Measurements from ENCODE around the gene PAIP1.
"Not testable (repeated sequence)": the region's sequence is repeated elsewhere in the genome, so short reads cannot be mapped to it uniquely, and the experiment has no call there.

PAIP1 gene, protein sequence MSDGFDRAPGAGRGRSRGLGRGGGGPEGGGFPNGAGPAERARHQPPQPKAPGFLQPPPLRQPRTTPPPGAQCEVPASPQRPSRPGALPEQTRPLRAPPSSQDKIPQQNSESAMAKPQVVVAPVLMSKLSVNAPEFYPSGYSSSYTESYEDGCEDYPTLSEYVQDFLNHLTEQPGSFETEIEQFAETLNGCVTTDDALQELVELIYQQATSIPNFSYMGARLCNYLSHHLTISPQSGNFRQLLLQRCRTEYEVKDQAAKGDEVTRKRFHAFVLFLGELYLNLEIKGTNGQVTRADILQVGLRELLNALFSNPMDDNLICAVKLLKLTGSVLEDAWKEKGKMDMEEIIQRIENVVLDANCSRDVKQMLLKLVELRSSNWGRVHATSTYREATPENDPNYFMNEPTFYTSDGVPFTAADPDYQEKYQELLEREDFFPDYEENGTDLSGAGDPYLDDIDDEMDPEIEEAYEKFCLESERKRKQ

DNA sequence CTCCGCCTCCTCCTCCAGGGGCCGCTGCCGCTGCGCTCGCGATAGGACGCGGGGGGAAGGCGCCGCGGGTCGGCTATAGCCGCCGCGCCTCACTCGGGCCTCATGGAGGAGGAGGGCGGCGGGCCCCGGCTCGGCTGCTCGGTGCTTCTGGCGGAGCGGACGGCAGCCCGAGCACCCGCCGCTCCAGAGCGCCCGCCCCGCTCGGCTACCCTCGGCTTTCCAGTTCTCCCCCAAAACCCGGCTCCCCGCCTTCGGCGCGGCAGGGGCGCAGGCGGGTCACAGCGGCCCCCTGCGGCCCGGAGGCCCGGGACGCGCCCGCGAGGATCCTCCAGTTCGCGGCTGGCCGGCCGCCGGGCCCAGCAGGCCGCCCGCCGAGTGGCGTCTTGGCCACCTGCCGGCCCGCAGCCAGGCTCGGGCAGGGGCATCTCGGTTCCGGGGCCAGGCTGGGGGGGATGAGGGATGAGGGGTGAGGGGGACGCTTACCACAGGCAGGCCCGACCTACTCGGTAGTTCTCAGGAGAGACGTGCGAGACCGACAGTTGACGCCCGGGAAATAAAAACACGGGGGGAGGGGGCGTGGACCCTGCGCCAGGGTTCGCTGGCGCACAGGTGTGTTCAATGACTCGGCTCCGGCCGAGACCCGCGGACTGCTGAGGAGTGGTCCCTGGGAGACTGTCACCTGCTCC is at the start of gene PAIP1:
PAIP1 (minus strand) TSS at position 221 of the 686 bp plus-strand sequence. CDS start 231 bp downstream, outside the sequence.
- DNase-seq = peak; percentile 59 to 87

DNA sequence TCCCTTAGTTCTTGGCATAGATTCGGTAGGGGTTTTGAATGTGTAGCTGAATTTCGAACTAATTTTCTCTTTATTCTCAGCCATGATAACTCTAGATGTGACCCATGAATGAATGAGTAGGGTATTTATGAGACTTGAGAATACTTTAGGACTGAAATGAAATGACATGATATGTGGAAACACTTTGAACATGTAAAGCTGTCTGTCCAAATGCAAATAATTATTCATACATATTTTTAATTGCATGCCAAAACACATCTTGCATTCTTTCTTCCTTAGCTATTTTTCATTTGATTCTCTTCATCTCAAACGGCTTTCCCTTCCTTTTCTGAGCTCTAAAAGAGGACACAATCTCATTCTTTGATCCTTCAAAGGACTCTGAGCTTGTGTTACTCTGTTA is 49.5 kb upstream of the PAIP1 start:
- DNase-seq = no peak

DNA sequence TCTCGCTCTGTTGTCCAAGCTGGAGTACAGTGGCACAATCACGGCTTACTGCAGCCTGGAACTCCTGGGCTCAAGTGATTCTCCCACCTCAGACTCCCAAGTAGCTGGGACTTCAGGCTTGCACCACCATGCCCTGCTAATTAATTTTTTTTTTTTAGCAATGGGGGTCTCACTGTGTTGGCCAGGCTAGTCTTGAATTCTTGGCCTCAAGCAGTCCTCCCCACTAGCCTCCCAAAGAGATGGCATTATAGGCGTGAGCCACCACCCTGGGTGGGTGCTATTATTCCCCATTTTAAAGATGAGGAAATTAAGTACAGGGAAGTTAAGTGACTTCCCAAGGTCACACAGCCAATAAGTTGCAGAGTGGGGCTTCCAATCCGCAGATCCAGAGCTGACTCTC is 47.8 kb upstream of the PAIP1 start:
- DNase-seq = no peak

DNA sequence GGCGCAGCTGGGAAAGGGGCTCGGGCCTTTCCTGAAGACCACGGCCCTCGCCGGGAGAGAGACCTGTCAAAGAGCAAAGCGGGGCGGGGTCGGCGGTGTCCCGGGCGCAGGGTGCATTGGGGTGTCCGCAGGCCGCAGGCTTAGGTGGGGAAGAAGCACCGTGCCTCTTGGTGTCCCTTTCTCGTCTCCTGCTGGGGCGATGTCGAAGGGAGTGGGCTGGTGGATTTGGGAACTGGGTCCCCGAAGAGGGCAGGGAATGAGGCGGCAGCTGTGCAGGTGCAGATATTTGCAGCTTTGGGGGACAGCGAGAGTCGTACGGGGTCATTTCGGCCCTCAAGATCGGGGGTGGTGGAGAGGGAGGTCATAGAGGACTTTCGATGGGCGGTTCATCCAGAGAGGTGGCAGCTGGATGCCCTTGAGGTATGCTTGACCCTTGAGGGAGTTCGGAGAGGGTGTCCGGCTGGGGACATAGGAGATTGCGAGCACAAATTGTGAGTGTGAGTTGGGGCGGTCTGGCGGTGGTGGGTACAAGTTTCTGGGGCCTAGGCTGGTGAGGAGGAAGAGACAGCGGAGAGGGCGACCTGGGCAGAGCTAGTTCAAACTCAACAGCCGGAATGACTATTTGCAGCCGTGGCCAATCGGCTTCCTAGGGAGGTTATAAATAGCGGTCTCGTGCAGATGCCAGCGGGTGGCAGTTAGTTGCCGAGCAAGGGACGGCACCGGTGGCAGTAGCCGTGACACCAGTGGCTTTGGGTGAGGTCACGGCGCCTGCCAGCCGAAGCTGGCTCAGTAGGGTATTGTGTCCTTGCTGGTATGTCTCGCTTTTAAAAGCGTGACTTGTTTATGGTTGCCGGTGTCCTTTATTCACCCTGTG is 46.7 kb upstream of the PAIP1 start:
- peak; percentile 54 to 89 for DNase-seq

DNA sequence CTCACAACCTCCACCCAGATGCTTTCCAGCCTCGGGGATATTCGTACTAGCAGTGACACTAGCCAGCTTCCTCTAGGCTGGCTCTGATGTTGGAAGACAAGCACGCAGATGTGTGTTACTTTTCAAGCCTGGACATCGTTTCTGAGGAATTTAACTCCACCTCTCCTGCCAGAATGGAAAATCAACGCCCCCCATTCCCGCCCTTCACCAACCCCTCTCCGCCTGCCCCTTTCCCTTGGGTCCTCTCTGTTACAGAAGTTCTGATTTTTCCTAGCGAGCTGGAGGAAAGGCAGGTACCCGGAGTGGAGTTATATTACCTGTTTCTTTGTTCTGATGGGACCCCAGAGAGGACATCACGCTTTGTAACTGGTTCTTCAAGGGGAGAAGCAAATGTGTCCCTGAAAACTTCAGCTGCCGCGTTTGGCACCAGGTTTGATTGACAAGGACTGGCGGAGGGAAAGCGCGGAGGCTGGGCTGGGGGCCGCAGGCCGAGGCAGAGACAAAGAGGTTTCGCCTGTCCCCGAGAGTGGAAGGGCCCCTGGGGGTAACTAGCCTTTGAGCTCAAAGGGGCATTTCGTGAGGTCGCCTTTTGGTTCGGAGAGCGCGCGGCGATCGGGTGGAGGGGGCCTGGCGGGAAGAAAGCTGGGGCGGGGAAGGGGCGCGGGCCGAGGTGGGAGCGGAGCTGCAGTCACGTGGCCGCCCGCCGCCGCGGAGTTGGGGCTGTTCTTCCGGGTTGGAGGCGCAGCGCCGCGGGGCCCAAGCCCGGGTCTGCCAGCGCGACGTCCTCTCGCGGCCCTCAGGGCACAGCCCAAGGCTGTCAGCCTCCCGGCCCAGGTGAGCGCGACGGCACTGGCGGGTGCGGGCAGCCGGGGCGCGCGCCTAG is 45.8 kb upstream of the PAIP1 start, which contains the start of gene NNT:
NNT (plus strand) TSS at position 720 of the 883 bp plus-strand sequence. CDS start 6,016 bp downstream, outside the sequence.
- DNase-seq = peak; percentile 41 to 54

DNA sequence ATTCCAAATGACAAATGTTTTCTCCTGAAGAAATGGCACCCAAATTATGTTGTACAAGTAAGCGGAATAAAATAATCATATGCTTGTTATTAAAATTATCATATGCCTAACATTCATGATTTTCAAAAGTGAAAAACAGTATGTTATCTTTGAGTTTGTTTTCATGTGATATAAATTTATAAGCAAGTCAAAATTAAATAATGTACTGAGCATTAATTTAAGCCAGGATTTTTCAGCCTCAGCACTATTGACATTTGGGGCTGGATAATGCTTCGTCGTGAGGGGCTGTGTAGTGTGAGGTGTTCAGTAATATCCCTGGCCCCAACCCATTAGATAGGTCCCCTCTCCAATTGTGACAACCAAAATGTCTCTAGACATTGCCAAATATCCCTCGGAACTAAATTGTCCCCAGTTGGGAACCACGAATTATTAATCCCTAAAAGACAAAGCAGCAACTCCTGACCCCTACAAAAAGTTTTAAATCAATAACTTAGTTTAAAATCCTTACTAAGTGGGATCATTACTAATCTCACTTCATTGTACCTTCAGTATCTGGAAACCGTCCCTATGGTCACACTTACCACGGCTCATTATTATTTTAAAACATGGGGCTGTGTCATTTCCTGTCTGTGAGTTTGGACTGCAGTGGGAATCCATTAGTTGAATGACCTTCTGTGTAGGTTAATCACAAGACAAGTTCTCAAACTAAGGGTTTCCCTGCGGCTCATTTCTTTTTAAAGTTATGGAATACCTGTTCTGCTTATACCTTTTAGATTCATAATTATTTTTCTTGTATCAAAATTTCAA is 44.8 kb upstream of the PAIP1 start:
- no peak for DNase-seq

DNA sequence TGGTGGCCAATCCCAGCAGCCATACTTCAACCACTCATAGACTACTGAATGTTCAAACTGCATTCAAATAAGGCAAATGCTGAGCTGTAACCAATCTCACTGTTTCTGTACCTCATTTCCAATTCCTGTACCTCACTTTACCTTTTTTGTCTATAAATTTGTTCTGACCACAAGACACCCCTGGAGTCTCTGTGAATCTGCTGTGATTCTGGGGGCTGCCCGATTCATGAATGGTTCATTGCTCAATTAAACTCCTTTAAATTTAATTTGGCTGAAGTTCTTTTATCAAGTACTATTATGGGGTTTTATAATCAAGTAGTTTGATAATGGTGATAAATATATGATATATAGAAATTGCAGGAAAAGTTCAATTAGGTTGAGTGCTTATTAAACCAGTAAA is 42.0 kb upstream of the PAIP1 start:
- not testable (repeated sequence) for DNase-seq

DNA sequence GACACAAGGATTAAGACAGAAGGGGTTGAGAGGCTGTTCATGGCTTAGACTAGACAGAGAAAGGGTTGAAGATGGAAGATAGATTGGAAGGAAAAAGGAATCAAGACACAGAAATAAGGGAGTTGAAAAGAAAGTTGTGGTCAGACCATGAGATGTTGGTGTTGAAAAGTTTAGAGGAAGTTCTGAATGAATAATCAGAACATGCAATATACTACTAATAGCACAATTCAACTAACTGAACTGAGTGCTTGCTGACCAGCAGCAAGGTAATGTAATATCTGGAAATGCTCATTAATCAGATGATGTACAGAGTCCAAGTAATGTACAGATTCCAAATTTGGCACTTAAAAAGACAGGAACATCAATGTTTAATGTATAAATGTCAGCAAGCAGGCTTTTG is 35.5 kb upstream of the PAIP1 start:
- DNase-seq = no peak

DNA sequence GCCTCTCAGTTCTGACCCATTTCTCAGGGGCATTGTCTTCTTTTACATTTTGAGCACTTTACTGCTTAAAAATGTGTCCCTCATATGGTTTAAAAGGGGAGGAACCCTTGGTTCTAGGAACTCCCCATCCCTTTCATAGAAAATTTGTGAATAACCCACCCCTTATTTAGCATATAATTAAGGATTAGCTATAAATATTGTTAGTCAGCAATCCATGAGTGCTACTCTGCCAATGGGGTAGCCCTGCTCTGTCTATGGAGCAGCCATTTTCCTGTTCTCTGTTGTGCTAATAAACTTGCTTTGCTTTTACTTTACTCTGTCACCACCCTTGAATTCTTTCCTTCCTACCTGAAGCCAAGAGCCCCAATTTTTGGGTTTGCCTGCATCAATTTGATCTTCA is 33.8 kb upstream of the PAIP1 start:
- DNase-seq = no peak

DNA sequence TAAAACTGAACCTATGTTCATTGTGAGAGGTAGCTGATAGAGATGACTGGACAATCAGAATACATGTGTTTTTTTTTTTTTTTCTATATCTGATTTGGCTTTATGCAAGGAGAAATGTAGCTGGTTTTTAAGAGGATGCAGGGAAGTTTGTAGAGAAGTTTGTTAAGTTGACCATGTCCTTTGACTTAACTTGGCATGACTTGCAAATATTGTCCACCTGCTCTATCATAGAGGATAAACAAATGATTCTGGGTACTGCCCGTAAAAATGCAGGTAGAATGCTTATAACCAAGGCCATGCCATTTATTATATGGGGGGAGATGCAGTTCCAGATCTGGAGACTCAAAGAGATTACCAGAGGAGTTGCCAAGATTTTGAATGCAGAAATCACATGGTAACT is 32.4 kb upstream of the PAIP1 start:
- DNase-seq = no peak

DNA sequence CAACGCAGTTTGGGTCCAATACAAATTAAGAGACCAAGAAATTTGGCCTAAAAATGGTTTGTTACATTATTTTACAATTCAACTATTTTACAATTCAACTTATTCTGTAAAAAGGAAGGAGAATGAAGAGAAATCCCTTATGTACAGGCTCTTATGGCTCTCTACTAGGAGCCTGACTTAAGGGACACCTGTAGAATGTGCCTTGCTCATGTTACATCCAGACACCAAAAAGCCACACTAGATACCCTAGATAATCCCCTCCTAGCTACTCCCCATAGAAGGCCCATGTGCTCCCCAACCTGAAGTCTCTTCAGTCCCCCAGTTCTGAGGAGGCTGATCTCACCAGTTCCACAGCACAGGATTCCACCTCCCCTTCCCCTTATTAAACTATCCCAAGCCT is 32.0 kb upstream of the PAIP1 start:
- DNase-seq = no peak

DNA sequence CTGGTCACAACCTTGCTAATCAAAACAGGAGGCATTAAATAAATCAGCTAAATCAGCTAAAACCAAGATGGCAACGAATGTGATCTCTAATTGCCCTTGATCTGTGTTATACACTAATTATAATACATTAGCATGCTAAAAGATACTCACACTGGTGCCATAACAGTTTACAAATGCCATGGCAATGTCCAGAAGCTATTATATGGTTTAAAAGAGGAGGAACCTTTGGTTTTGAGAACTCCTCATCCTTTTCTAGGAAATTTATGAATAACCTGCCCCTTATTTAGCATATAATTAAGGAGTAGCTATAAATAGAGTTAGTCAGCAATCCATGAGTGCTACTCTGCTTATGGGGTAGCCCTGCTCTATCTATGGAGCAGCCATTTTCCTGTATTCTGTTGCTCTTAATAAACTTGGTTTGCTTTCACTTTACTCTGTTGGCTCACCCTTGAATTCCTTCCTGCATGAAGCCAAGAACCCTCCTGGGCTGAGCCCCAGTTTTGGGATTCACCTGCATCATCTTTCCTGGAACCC is 27.4 kb upstream of the PAIP1 start:
- DNase-seq = no peak

DNA sequence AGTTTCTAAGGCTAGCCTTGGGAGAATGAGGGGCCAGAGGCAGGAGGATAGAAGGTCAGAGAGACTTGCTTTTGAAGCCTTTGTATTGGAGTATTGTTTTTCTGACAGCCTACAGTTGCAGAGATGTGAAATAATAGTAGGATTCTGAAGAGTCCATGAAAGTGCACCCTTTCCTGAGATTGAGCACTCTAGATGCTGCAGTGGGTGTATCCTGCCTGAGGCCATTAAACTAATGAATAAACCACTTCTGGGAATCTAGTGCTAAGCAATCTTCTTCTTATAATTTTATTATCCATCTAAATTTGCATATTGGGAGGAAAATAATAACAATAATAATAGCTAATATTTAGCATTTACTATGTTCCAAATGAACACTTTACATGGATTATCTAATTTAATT is 26.8 kb upstream of the PAIP1 start:
- DNase-seq = no peak

DNA sequence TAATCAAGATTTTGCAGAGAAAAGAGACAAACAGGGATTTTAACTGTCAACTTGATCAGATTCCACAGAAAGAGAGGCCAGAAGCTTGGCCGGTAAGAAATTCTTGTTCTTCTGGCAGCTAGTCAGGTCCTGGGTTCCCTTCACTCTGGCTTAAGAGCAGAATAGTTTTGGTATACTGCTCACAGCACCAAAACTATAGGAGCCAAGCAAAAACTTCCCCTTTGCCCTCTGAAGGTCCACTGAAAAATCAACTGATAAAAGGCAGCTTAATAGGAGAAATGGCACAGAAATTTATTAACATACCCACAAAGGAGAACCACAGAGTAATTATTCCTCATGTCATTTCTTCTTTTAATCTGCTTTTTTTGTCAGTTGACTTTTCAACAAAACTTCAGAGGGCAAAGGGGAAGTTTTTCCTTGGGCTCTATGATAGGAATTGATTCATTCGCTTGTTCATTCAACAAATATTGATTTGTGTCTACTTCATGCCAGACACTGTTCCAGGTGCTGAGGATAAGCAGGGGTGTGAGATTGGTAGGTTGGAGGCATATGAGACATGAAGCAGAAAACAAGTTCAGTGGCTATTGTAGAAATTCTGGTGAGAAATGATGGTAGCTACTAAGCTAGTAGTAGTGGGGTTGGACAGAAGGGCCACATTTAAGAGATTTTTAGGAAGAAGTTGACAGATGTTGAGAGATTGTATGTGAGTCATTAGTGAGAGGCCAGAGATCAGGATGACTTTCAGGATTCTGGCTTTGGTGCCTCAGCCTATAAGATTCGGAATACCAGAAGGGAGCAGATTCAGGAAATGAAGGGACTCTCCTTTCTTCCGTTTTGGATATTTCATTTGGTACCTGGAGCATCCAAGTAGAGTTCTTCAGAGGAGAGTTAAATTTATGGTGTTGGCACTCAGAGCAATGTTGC is 25.5 kb upstream of the PAIP1 start:
- no peak for DNase-seq

DNA sequence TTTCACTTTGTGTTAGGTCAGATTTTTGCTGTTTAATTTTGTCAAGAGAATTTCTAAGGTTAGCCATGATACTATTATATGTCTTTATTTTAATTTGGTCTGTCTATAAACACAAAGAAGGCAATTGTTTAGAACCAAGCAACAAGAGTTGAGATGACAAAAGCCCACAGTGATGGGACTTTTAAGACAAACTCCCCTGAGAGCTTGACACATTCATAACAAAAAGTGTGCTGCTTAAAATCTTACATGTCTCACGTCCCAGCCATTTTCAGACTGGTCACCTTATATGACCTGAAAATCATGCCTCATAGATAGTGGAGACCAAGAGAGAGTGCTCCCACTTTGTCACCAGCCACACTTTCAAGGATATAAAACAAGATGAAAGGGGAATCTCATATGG is 24.5 kb upstream of the PAIP1 start:
- no peak for DNase-seq

DNA sequence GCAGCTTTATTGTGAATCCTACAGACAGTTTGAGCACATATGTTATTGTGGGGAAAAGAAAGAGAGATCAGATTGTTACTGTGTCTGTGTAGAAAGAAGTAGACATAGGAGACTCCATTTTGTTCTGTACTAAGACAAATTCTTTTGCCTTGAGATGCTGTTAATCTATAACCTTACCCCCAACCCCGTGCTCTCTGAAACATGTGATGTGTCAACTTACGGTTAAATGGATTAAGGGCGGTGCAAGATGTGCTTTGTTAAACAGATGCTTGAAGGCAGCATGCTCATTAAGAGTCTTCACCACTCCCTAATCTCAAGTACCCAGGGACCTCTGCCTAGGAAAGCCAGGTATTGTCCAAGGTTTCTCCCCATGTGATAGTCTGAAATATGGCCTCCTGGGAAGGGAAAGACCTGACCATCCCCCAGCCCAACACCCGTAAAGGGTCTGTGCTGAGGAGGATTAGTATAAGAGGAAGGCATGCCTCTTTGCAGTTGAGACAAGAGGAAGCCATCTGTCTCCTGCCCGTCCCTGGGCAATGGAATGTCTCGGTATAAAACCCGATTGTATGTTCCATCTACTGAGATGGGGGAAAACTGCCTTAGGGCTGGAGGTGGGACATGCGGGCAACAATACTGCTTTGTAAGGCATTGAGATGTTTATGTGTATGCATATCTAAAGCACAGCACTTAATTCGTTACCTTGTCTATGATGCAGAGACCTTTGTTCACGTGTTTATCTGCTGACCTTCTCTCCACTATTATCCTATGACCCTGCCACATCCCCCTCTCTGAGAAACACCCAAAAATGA is 23.7 kb upstream of the PAIP1 start:
- DNase-seq = not testable (repeated sequence)

DNA sequence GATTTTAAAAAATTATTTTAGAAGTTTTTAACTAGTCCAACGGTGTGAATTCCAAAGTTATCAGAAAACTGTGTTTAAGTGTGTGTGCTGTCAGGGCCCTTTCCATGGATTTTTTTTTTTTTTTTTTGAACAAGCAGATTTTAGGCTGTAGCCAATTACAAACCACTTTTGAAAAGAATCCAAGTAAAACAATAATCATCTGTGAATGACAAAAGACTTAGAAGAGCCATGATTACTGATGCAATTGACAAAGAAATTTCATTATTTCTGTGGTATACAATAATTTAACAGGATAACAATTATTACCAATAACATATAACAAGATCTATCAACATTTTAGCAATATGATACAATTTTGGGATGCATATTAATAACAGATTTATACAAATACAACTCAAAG is 16.2 kb upstream of the PAIP1 start:
- no peak for DNase-seq

DNA sequence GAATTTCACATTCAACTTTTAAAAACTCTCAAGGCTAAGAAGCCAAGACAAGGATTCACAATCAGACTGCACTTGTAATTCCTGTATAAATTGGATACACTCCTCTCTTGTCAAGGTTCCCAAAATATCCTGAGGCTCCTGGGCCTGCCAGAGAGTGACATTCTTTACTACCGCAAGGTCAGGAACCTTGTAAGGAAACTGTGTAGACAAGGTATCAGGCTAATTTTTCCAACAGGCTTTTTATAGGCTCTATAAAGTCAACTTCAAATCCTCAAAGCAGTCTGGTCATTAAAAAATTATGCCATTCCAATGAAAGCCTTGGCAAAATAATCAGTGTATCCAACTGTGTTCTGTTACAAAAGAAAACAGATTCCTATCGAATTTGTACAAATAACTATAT is 15.5 kb upstream of the PAIP1 start:
- no peak for DNase-seq

DNA sequence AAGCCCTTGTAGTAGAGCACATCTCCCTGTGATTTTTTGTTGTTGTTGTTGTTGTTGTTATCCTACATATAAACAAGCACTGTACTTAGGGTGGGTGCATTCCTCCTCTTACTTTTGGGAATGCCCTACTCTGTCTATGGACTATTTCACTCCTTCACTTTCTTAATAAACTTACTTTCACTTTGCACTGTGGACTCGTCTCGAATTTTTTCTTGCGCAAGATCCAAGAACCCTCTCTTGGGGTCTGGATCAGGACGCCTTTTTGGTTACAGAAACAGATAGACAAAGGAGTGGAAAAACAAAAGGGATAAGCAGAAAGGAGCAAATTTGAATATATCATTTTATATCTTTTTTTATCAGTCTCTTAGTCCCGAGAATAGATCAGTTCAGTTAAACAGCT is 14.4 kb upstream of the PAIP1 start:
- DNase-seq = no peak

Measured in bone marrow (tissue), 2 donors.